Activated CD4-positive, alpha-beta T cell treated with anti-CD3 and anti-CD28 coated beads, Interleukin-2, Interleukin-6, amounts not matched to agents 100 ng/mL and 50 ng/mL, durations not matched to agents 16 hours and 8 hours (primary cell): Measurements from ENCODE around the gene C3AR1.
A peak's percentile ranks its signal among the peaks of the same experiment; 100 is the strongest.
"Not testable (repeated sequence)": the region's sequence is repeated elsewhere in the genome, so short reads cannot be mapped to it uniquely, and the experiment has no call there.

Source experiments
- DNase-seq: peaks from one replicate; pipeline ENCODE4 v3.0.0-alpha.2; 2020

C3AR1 gene

DNA sequence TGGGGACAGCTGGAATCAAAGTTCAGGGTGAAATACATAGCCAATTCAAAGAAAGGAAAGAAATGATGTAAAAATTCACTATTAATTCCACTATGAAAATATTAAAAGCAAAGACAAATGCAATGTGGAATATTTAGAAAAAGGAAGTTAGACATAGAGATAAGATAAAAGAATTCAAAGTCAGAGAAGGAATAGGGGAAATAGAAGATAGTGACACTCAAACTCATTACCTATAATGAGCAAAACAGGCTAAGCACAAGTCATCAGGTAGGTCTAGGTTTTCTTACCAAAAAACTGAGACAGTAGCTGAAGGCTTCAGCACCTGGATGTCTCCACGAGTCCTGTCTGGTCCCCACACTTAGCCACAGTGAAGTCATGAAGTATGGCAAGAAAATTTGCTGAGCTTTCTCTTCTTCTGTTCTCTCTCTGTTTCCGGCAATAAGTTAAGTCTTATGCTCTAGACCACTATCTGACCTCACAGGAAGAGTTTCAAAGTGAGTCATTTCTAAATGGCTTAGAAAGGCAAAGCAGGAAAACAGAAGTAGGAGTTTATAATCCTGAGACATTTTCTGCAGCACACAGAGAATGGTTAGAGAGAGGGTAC lies at the start of gene C3AR1:
TSS of gene C3AR1 (minus strand) at position 369 of the 604 bp plus-strand sequence. CDS start 6,174 bp downstream, outside the sequence.
- peak; percentile 75 for DNase-seq

DNA sequence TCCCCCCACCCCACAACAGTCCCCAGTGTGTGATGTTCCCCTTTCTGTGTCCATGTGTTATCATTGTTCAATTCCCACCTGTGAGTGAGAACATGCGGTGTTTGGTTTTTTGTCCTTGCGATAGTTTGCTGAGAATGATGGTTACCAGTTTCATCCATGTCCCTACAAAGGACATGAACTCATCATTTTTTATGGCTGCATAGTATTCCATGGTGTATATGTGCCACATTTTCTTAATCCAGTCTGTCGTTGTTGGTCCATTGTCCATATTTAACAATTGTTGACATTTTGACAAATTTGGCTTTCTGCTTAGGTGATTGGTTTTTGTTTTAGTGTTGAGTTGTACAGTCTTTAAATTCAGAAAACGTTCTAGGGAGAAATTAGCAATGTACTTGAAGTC lies 47.0 kb upstream of the C3AR1 start:
- not testable (repeated sequence) for DNase-seq

DNA sequence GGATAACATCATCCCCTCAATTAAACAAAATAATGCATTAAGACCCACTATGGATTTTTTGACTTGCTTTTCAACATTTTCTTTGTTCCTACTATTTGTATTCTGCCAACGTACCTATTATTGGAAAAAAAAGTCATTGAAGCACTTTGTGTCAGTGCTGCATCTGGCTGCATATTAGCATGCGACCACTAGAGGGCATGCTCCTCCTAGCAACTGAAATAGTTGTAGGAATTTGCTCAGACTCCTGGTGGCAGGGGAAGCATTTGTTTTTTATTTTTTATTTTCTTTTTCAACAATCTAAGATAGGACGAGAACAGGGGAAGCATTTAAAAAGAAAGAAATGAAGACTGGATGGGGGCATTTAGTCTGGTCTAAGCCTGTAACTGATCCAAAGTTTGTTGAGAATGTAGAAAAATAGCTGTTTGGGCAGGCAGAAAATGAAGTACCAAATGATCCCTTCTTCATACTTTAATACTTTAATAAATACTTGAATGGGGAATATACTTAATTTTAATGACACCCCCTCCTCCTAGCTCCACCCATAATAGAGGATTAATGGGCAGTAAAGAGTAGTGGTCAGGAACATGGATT lies 42.7 kb upstream of the C3AR1 start:
- peak; percentile 83 for DNase-seq

DNA sequence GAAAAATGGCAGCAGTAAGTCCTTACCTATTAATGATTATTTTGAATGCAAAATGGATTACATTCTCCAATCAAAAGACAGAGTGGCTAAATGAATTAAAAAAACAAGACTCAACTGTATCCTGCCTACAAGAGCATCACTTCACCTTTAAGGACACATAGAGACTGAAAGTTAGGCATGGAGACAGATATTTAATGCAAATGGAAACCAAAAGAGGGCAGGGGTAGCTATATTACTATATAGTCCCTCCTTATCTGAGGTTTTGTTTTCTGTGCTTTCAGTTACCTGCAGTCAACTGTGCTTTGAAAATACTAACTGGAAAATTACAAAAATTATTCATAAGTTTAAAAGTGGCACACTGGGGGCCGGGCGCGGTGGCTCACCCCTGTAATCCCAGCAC lies 33.1 kb upstream of the C3AR1 start:
- DNase-seq: no peak

GRCh38 chr12:8096281-8096915 lies 30.2 kb upstream of the C3AR1 start:
- DNase-seq: no peak

- no peak for DNase-seq
Observed at GRCh38 chr12:8093291-8093690, 27.1 kb upstream of the C3AR1 start.

DNA sequence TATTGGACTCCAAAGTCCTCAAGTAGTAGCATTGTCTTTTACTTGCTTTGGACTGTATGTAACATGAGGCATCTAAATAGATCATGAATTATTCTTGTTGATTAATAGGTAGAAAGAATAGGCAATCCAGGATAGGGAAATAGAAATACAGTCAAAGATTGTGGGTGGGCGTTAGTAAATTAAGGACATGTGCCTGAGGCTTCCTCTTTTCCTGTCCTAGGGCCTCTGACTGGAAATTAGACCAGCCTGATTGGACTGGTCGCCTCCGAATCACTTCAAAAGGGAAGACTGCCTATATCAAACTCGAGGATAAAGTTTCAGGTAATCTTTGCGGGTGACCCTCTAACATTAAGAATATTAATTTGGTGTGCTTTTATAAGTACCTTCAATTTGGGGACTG lies 23.6 kb upstream of the C3AR1 start:
- no peak for DNase-seq

GRCh38 chr12:8089277-8089676 lies 23.1 kb upstream of the C3AR1 start:
- DNase-seq: not testable (repeated sequence)

GRCh38 chr12:8088574-8088973 lies 22.4 kb upstream of the C3AR1 start:
- DNase-seq: peak; percentile 65

DNA sequence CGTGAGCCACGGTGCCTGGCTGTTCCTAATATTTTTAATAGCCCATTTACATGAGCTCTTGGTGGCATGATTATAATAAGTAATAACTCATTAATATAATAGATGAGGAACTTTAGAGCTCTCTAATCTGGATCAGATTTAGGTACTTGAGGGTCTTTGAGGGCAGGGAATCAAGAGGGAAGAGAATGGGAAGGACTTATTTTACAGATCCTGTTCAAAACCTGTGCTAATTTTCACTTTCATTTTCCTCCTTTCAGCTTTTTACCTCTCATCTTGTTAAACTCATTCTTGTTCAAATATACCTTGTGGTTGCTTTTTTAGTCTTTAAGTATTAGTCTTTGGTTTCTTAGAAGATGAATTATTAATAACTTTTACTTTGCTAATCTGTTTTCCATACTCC lies 21.5 kb upstream of the C3AR1 start:
- DNase-seq: no peak

- peak; percentile 27 for DNase-seq
Observed at GRCh38 chr12:8084351-8084750, 18.2 kb upstream of the C3AR1 start.

DNA sequence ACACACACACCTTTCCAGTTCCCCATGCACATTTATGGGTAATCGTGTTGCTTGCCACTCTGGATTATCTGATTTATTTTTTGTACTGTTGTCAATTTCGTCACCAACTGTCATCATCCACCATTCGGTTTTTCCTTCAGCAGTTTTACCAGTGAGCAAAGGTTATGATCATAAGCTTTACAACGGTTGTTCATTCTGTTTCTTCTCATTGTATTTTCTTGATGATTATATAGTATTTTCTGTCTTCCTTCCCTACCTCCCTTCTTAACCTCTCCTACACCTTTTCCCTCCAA lies 16.6 kb upstream of the C3AR1 start:
- no peak for DNase-seq

DNA sequence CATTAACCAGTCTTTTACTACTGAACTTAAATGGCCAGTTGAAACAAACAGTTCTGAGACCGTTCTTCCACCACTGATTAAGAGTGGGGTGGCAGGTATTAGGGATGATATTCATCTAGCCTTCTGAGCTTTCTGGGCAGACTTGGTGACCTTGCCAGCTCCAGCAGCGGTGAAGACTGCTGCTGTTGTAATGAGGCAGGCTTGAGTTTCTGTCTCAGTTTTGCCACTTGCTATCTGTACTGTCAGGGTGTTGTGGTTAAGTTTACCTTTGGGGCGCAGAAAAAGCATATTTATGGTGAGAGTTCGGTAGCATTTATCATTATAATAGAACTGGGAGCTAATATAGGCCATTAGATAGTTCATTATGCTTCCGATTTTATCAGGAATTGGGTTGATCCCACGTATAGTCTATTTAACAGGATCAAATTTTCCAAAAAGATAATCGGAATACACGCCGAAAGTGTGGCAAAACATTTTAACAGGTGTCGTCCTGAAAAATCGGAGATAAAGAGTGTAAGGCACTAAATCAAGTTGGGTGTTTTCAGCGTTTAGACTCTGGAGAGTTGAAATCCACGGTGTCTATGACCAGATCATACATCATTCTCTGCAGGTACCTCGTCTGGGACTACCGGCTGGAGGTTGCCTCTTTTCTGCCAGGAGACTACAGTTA lies 15.2 kb upstream of the C3AR1 start:
- peak; percentile 49 for DNase-seq

- no peak for DNase-seq
Observed at GRCh38 chr12:8080120-8080519, 14.0 kb upstream of the C3AR1 start.

DNA sequence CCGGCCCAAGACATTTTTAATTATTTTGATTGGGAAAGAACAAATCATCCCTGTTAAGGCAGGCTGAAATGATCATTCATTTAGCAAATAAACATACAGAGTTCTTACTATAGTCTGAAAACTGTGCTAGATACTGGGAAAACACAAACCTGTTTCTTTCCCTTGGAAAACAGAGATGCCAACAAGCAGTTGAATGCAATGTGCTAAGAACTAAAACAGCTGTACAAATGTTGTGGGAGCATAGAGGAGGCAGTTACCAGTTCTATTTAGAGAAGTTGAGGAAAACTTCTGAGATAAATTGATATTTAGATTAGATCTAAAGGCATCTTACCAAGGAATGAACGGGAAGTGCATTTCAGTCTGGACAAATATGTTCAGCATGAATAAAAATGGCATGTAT lies 12.8 kb upstream of the C3AR1 start:
- no peak for DNase-seq

GRCh38 chr12:8078398-8078797 lies 12.2 kb upstream of the C3AR1 start:
- peak; percentile 62 for DNase-seq

- DNase-seq: no peak
Observed at GRCh38 chr12:8077207-8077606, 11.0 kb upstream of the C3AR1 start.

DNA sequence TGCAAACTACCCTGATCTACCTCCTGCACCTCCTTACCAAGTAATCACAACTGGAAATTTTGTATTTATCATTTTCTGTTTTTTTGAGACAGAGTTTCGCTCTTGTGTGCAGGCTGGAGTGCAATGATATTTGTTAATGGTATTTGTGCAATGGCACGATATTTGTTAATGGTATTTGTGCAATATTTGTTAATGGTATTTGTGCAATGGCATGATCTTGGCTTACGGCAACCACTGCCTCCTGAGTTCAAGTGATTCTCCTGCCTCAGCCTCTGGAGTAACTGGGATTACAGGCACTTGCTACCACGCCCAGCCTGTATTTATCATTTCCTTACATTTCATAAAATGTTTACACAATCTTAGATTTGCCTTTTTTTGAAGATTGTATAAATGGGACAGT lies 10.2 kb upstream of the C3AR1 start:
- no peak for DNase-seq

- DNase-seq: no peak
Observed at GRCh38 chr12:8075935-8076334, 9.8 kb upstream of the C3AR1 start.

GRCh38 chr12:8071820-8072219 lies 5.7 kb upstream of the C3AR1 start:
- DNase-seq: not testable (repeated sequence)

- DNase-seq: no peak
Observed at GRCh38 chr12:8069582-8069981, 3.4 kb upstream of the C3AR1 start.

- DNase-seq: no peak
Observed at GRCh38 chr12:8064131-8064530, 2.0 kb downstream of the C3AR1 start.

GRCh38 chr12:8058506-8058905 lies 7.7 kb downstream of the C3AR1 start:
- no peak for DNase-seq

- DNase-seq: no peak
Observed at GRCh38 chr12:8057839-8058238, 8.3 kb downstream of the C3AR1 start.
